ENCODE results near the gene CYP2C18.

DNA sequence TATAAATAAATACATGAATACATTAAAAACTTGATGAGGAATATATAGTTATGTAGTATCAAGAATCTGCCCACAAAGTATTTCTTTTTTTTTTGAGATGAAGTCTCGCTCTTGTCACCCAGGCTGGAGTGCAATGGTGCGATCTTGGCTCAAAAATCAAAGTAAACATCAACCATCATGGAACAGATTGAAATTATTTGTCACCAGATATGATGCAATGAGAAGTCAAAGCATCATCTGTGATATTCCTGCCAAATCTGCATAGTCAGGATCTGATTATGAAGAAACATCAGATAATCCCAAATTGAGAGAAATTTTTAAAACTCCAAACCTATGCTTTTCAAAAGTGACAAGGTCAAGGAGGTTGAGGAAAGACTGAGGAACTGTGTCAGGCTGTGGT, 5.1 kb upstream of the CYP2C18 start:
- TF ChIP-seq CTCF (IDR thresholded peaks at IDR 0.05) (no peak), POLR2AphosphoS5 (IDR thresholded peaks at IDR 0.05) (no peak), POLR2A (IDR thresholded peaks at IDR 0.05) (no peak), EP300 (IDR thresholded peaks at IDR 0.05; ENCODE audit: low read depth) (no peak)
